ENCODE data around the gene PZP.

The PZP gene

GRCh38 chr12:9099552-9100190 lies 108.5 kb downstream of the PZP start:
- DNase-seq, result no peak
